Renal pelvis (tissue), 4 donors: Measurements from ENCODE around the gene TBC1D5. TPM values are rescaled to one million over a fixed set of nuclear protein-coding genes. Genes with fewer than 3 reads are reported as not detected.
A peak's percentile ranks its signal among the peaks of the same experiment; 100 is the strongest.
"Not testable (repeated sequence)": the region's sequence is repeated elsewhere in the genome, so short reads cannot be mapped to it uniquely, and the experiment has no call there.

Experiments
- DNase-seq: peaks from one replicate; pipeline ENCODE4 v3.0.0-alpha.2; 2013
- polyA plus RNA-seq, 3 donors: library from polyadenylated mRNA; unstranded; fragments of 120-200 nt; gene quantifications; one replicate each; pipeline ENCODE4 v1.2.1, GENCODE V29; 2013; ENCODE audit not compliant: insufficient read length in 3 of 3

Gene TBC1D5
- polyA plus RNA-seq, 3 donors, result 46.4 to 52.8 (median 48.8) TPM

GRCh38 chr3:17749705-17750293, 7.4 kb upstream of the TBC1D5 start:
- no peak for DNase-seq

GRCh38 chr3:17749281-17749680, 6.8 kb upstream of the TBC1D5 start:
- DNase-seq, result no peak

DNA sequence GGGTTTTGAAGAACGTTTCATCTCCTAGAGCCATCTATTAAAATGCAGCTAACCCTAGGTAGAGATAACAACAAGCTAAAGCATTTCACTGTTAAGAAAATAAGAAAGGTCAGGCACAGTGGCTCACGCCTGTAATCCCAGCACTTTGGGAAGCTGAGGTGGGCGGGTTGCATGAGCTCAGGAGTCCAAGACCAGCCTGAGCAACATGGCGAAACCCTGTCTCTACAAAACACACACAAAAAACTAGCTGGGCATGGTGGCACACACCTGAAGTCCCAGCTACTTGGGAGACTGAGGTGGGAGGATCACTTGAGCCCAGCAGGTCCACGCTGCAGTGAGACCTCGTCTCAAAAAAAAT, 5.4 kb upstream of the TBC1D5 start:
- DNase-seq, result no peak

DNA sequence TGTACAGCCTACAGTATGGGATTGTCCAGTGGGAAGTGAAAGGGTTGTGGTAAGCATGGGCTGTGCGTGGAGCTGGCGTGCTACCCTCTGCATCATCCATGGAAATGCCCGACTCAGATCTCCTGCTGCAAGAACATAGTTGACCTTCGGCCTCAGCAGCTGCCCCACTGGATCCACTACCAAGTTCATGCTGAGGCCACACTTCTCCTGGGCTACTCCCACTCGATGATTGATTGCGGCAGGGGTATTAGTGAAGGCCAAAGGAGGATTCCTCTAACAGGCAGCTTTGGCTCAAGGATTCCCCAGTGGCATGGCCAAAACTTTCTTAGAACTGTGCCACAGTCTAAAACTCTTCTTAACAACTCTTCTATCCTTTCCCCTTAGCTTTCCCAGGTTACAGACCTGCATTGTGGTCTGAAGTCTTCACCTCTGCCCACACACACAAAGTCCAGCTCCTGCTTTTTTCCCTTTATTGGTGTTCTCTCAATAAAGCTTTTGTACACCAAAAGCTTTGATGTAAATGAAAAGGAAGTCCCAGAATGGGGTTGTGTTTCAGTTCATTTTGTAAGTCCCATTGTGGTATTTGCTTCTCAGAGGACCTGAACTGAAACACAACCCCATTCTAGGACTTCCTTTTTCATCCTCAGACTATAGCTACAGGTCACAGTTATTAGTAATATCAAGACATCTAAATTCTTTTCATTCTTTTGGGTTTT, 4.9 kb upstream of the TBC1D5 start:
- DNase-seq, result no peak

DNA sequence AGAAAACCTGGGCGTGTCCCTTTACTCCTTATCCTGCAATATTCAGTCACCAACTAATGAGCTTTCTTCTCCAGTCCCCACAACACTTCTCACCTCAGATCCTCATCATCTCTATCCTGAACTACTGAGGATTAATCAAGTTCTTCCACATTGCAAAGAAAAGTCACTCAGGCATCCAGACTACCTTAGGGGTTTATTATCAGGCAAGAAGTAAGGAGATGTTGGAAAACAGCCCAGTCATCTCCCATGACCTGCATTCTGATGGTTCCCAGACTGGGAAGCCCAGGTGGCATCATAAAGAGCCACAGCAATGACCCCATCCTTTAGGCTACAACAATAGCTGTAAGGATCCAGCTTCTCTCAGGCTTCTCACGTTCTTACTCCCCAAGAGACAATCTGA, 3.5 kb upstream of the TBC1D5 start:
- no peak for DNase-seq

DNA sequence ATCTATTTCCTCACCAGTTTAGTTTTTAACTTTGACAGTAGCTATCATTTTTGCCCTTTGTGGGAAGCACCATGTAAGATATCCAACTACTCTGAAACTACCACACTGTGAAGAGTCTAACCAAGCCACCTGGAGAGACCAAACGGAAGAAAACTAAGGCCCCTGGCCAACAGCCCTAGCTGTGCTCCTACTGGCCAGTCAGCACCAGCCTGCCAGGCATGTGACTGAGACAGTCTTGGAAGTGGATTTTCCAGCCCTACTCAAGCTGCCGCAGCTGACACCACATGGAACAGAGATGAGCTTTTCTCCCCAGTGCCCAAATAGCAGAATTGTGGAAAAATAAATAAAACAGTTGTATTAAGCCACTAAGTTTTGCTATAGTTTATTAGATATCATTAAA, 2.9 kb upstream of the TBC1D5 start:
- no peak for DNase-seq

DNA sequence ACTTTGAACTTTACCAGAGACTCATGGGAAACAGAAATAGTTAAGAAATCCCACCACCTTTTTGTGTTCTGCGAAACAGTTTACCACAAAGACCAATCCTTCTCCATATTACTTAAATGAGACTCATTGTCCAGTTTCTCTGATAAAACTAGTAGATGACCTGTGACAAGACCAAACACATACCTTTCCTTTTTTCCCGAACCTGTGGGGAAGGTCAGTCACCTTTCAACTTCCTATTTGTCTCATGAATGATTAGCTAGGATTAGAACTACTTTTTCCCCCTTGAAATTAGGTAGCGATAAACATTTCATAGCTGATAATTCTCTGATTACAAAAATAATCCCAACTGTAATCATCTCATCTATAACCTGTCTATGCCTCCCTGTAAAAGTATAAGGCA, 2.3 kb upstream of the TBC1D5 start:
- no peak for DNase-seq

GRCh38 chr3:17743658-17743995, 1.2 kb upstream of the TBC1D5 start:
- no peak for DNase-seq

GRCh38 chr3:17742880-17743657, 638 bp upstream of the TBC1D5 start:
- peak; percentile 69 for DNase-seq

- DNase-seq, result no peak
These were observed 770 bp downstream of the TBC1D5 start for GRCh38 chr3:17741621-17742101.

DNA sequence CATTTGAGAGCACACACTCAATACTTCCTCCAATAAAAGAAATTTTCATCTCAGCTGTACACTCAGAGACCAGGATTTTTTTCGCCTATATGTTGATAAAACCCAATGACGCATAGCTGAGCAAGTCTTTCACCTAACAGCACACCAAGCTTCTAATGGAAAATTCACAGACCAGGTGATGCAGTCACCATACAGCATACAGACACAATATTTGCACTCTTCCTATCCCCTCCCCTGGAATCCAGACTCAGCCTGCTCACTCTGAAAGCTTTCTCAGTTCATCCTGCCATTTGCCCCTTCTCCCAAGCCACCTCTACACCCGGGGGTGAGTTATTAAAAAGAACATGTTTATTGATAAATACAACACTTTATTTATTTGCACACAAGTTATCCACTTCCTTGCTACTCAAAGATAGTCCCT, 1.7 kb downstream of the TBC1D5 start:
- peak; percentile 8 for DNase-seq

DNA sequence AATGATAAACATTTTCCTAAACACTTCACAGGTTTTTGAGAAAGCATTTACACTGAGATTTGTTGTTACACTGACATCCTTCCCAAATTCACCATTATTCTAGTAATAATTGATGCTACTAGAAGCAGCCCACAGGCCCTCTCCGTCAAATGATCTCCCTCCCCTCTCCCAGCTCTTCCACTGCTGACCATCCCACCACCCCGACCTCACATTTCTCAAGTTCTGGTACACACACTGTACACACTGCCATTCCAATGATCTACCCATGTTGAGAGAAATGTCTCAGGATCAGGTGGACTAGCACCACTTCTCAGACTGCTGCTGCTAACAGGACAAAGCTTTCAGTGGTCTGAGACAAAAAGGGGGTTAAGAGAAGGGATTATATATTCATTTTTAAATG, 3.5 kb downstream of the TBC1D5 start:
- DNase-seq, result no peak

- no peak for DNase-seq
These were observed 4.2 kb downstream of the TBC1D5 start for GRCh38 chr3:17738219-17738618.

DNA sequence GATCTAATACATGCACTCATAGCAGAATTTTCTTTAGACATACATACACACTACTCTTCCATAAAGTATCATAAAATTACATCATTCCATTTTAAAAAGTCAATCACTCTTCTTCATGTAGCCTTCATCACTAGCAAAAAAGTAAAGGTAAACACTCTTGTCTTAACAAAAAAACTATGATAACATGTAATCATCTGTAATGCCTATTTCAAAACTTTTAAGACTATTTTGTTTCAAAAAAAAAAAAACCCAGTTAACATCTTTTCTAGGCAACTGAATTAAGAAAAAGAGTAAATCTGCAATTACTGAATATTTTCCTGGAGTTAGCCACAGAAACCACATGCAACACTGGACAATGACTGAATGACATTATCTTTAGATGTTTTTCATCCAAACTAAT, 4.8 kb downstream of the TBC1D5 start:
- DNase-seq, result no peak

GRCh38 chr3:17735362-17735761, 7.1 kb downstream of the TBC1D5 start:
- DNase-seq, result not testable (repeated sequence)

DNA sequence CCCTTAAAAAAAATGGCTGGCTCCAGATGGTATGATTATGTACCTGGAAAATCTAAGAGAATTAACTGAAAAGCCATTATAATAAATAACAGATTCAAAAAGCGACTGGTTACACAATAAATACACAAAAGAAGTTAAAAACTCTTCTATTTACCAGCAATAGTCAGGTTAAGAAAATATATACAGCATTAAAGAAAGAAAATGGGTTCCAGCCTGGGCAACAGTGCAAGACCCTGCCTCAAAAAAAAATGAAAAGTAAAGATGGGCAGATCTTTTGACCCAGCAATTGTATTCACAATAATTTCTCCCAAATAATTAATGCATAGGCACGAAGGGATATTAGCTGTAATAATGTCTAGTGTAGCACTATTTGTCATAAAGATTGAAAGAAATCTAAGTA, 8.7 kb downstream of the TBC1D5 start:
- no peak for DNase-seq

DNA sequence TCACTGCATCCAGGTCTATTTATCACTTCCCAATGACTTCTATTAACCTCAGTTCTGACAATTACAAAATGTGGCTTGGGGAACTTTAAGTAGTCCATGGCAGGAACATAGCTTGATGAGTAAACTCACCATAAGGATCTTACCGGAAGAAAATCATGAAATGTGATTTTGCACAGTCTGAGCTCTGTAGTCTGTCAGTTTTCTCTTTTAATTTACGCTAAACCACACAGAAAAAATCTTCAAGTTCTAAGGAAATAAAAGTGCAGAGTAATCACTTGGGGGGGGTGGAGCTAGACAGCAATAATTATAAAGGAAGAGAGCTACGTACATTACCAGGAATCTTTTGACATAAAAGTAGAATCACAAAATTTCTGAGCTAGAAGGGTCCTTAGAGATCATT, 9.2 kb downstream of the TBC1D5 start:
- no peak for DNase-seq

- no peak for DNase-seq
These were observed 12.0 kb downstream of the TBC1D5 start for GRCh38 chr3:17730318-17730967.

- DNase-seq, result no peak
These were observed 16.1 kb downstream of the TBC1D5 start for GRCh38 chr3:17726313-17726712.

DNA sequence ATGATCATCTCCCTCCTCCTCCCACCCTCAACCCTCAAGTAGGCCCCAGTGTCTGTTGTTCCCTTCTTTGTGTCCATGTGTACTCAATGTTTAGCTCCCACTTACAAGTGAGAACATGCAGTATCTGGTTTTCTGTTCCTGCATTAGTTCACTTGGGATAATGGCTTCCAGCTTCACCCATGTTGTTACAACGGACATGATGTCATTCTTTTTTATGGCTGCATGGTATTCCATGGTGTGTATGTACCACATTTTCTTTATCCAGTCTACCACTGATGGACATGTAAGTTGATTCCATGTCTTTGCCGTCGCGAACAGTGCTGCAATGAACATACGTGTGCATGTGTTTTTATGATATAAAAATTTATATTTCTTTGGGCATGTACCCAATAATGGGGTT, 16.6 kb downstream of the TBC1D5 start:
- not testable (repeated sequence) for DNase-seq

GRCh38 chr3:17724948-17725347, 17.5 kb downstream of the TBC1D5 start:
- no peak for DNase-seq

GRCh38 chr3:17724122-17724521, 18.3 kb downstream of the TBC1D5 start:
- no peak for DNase-seq

DNA sequence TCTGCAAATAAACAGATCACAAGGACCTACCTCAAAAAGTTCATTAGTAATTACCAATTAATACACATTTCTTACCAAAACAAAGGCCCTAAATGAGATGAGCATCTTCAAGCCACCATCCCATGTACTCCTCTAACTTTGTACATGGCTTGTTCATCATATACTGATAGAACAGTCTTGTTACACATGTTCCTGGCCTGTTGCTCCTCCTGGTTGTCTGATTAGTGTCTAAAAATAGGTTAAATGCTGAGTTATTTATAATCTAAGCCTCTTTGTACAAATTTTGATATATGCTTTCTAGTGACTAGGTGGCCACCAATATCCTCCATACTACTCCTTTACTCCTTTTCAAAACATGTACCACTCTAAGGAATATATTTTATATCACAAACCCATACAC, 25.0 kb downstream of the TBC1D5 start:
- DNase-seq, result no peak
